MCF 10A (cell line): ENCODE data around the gene PSMC3IP. TPM values are rescaled to one million over a fixed set of nuclear protein-coding genes. Genes with fewer than 3 reads are reported as not detected.
"Not testable (repeated sequence)": the region's sequence is repeated elsewhere in the genome, so short reads cannot be mapped to it uniquely, and the experiment has no call there.

Experiments
- BruUV-seq: library from RNA; stranded (reverse); fragments of 400-500 nt; replicated peaks from 2 replicates; lab custom pipeline; 2021; lab: Mats Ljungman, UMichigan
- CTCF ChIA-PET: fragments of 300-600 bp; sonication (Branson Sonifier 250); formaldehyde crosslinking; extraction: SDS; loops from one replicate; lab custom pipeline; 2021; ENCODE audit warnings: antibody characterized with exemption, inconsistent platforms; lab: Yijun Ruan, JAX
- POLR2A ChIA-PET: fragments of 300-600, 350-650 bp; sonication (Branson Sonifier 250); formaldehyde crosslinking; extraction: SDS; loops from one replicate; lab custom pipeline; 2020; ENCODE audit warnings: antibody characterized with exemption, inconsistent platforms; lab: Yijun Ruan, JAX
- DNase-seq: peaks from one replicate; pipeline ENCODE4 v3.0.0-alpha.2; 2018; ENCODE audit not compliant: unreplicated experiment
- H3K27ac Mint-ChIP-seq: one replicate; pipeline ENCODE4 v1.8.0; 2022; ENCODE audit warnings: mild to moderate bottlenecking, low read depth, mixed read lengths; ENCODE audit not compliant: unreplicated experiment
- H3K27me3 Mint-ChIP-seq: one replicate; pipeline ENCODE4 v1.8.0; 2022; ENCODE audit warnings: mixed read lengths; ENCODE audit not compliant: insufficient read depth, unreplicated experiment
- H3K36me3 Mint-ChIP-seq: one replicate; pipeline ENCODE4 v1.8.0; 2022; ENCODE audit warnings: mild to moderate bottlenecking, moderate library complexity, mixed read lengths; ENCODE audit not compliant: insufficient read depth, unreplicated experiment
- H3K4me1 Mint-ChIP-seq: one replicate; pipeline ENCODE4 v1.8.0; 2022; ENCODE audit warnings: mixed read lengths; ENCODE audit not compliant: insufficient read depth, unreplicated experiment
- H3K4me3 Mint-ChIP-seq: one replicate; pipeline ENCODE4 v1.8.0; 2022; ENCODE audit warnings: mild to moderate bottlenecking, moderate library complexity, mixed read lengths; ENCODE audit not compliant: unreplicated experiment
- H3K9me3 Mint-ChIP-seq: one replicate; pipeline ENCODE4 v1.8.0; 2022; ENCODE audit warnings: mixed read lengths; ENCODE audit not compliant: unreplicated experiment
- CTCF ChIP-seq: fragments of 200-600 bp; IDR thresholded peaks from one replicate; pipeline ENCODE4 v1.8.0; 2022; ENCODE audit warnings: antibody characterized with exemption, mild to moderate bottlenecking; ENCODE audit not compliant: unreplicated experiment
- intact Hi-C: fragments of 100-400 bp; cut with micrococcal nuclease; formaldehyde crosslinking; loops from 2 replicates; pipeline ENCODE4 v1.14.1; 2022
- total RNA-seq: library from RNA; stranded (reverse); gene quantifications from 2 replicates; pipeline ENCODE4 v1.2.3, GENCODE V29; 2022

The PSMC3IP gene
- total RNA-seq, 1 experiment from 2014 or later, result 12.0 TPM

- intact Hi-C loops, result no loop called here
- ChIA-PET POLR2A (interaction anchor here (0.7 kb wide), 1 partner anchor 9 kb away, joined by 3 read pairs; no protein-coding TSS in a partner anchor), CTCF (interaction anchor here (0.7 to 1.4 kb wide), 2 partner anchors 12 to 16 kb away, joined by 3 read pairs; partner anchors contain the start of gene NAGLU)
- no peak overlapping the region for H3K27ac Mint-ChIP-seq
- peaks cover 25% of the 10 kb centered on the region for H3K36me3 Mint-ChIP-seq
- DNase-seq, result no peak
- H3K4me3 Mint-ChIP-seq, result no peak overlapping the region
- H3K9me3 Mint-ChIP-seq, result no peaks in the 10 kb centered on the region
- no peaks in the 10 kb centered on the region for H3K4me1 Mint-ChIP-seq
- H3K27me3 Mint-ChIP-seq, result no peaks in the 10 kb centered on the region
- no TSS peak for BruUV-seq
- TF ChIP-seq CTCF, result no peak
Observed at GRCh38 chr17:42547698-42548069, 29.8 kb downstream of the PSMC3IP start.

GRCh38 chr17:42547001-42547461 lies 30.5 kb downstream of the PSMC3IP start:
- ChIA-PET CTCF (interaction anchor here (1.2 to 1.4 kb wide), 3 partner anchors 11 to 17 kb away, joined by 3 to 4 read pairs (median 4); partner anchors contain the start of gene NAGLU), POLR2A (no interaction called here)
- no peak for TF ChIP-seq CTCF
- H3K4me1 Mint-ChIP-seq, result no peaks in the 10 kb centered on the region
- H3K36me3 Mint-ChIP-seq, result peaks cover 31% of the 10 kb centered on the region
- no TSS peak for BruUV-seq
- H3K27me3 Mint-ChIP-seq, result no peaks in the 10 kb centered on the region
- H3K27ac Mint-ChIP-seq, result no peak overlapping the region
- intact Hi-C loops, result no loop called here
- no peaks in the 10 kb centered on the region for H3K9me3 Mint-ChIP-seq
- H3K4me3 Mint-ChIP-seq, result no peak overlapping the region
- no peak for DNase-seq

GRCh38 chr17:42545755-42546505 lies 31.6 kb downstream of the PSMC3IP start:
- intact Hi-C loops, H3K27ac Mint-ChIP-seq, H3K27me3 Mint-ChIP-seq, H3K9me3 Mint-ChIP-seq, BruUV-seq, DNase-seq, H3K4me3 Mint-ChIP-seq, H3K4me1 Mint-ChIP-seq: not testable (repeated sequence)
- POLR2A ChIA-PET, result interaction anchor here (0.6 to 0.7 kb wide), 2 partner anchors 10 to 287 kb away, joined by 4 to 5 read pairs; partner anchors contain the start of genes NAGLU and PSME3
- H3K36me3 Mint-ChIP-seq, result peaks cover 36% of the 10 kb centered on the region
- CTCF ChIA-PET, result interaction anchor here (0.6 to 1.2 kb wide), 3 partner anchors 16 to 37 kb away, joined by 3 to 4 read pairs (median 4); no protein-coding TSS in a partner anchor

GRCh38 chr17:42544874-42545283 lies 32.6 kb downstream of the PSMC3IP start:
- ChIA-PET POLR2A (interaction anchor here (0.7 kb wide), 1 partner anchor 9 kb away, joined by 4 read pairs; the partner anchor contains the start of gene NAGLU), CTCF (interaction anchor here (0.6 kb wide), 1 partner anchor 38 kb away, joined by 3 read pairs; no protein-coding TSS in a partner anchor)
- Mint-ChIP-seq H3K4me3 (no peak overlapping the region), H3K4me1 (peaks cover 13% of the 10 kb centered on the region), H3K27me3 (no peaks in the 10 kb centered on the region), H3K9me3 (no peaks in the 10 kb centered on the region), H3K27ac (no peak overlapping the region), H3K36me3 (peaks cover 38% of the 10 kb centered on the region)
- intact Hi-C loops, result no loop called here
- no peak for TF ChIP-seq CTCF
- BruUV-seq, result no TSS peak
- DNase-seq, result no peak
